Activated CD4-positive, alpha-beta T cell treated with anti-CD3 and anti-CD28 coated beads, Interleukin-2, amount 10 ng/mL, durations not matched to agents 7 days and 5 days (primary cell): ENCODE measurements around the gene PLXDC2. TPM values are rescaled to one million over a fixed set of nuclear protein-coding genes. Genes with fewer than 3 reads are reported as not detected.
"Not testable (repeated sequence)": the region's sequence is repeated elsewhere in the genome, so short reads cannot be mapped to it uniquely, and the experiment has no call there.

Experiments used
- CTCF ChIA-PET: fragments of 350-600 bp; sonication (Branson Sonifier 250); formaldehyde crosslinking; loops from one replicate; lab custom pipeline; 2021; ENCODE audit warnings: antibody characterized with exemption; lab: Charles Lee
- POLR2A ChIA-PET: fragments of 350-600 bp; sonication (Branson Sonifier 250); formaldehyde crosslinking; loops from one replicate; lab custom pipeline; 2021; ENCODE audit warnings: antibody characterized with exemption; lab: Charles Lee
- DNase-seq: peaks from one replicate; pipeline ENCODE4 v3.0.0-alpha.2; 2020
- H3K27ac Mint-ChIP-seq: one replicate; pipeline ENCODE4 v1.8.0; 2021; ENCODE audit warnings: mild to moderate bottlenecking, moderate library complexity, mixed read lengths
- H3K27me3 Mint-ChIP-seq: one replicate; pipeline ENCODE4 v1.8.0; 2021; ENCODE audit warnings: mixed read lengths
- H3K36me3 Mint-ChIP-seq: one replicate; pipeline ENCODE4 v1.8.0; 2021; ENCODE audit warnings: low read depth, mixed read lengths
- H3K4me1 Mint-ChIP-seq: one replicate; pipeline ENCODE4 v1.8.0; 2021; ENCODE audit warnings: mixed read lengths
- H3K4me3 Mint-ChIP-seq: one replicate; pipeline ENCODE4 v1.8.0; 2021; ENCODE audit warnings: mild to moderate bottlenecking, moderate library complexity, mixed read lengths
- H3K9me3 Mint-ChIP-seq: one replicate; pipeline ENCODE4 v1.8.0; 2021; ENCODE audit warnings: mixed read lengths
- total RNA-seq, 2 experiments: library from RNA; stranded (reverse); gene quantifications; one replicate each; pipeline ENCODE4 v1.2.3, GENCODE V29; 2021

The PLXDC2 gene
- total RNA-seq, 2 experiments from 2014 or later = not detected

GRCh38 chr10:20045100-20045499 is 228.9 kb downstream of the PLXDC2 start:
- H3K9me3 Mint-ChIP-seq, DNase-seq, H3K4me1 Mint-ChIP-seq, H3K4me3 Mint-ChIP-seq, H3K27me3 Mint-ChIP-seq, POLR2A ChIA-PET, H3K36me3 Mint-ChIP-seq, H3K27ac Mint-ChIP-seq: not testable (repeated sequence)
- CTCF ChIA-PET = interaction anchor here (0.6 kb wide), 1 partner anchor 44 kb away, joined by 4 read pairs; no protein-coding TSS in a partner anchor

DNA sequence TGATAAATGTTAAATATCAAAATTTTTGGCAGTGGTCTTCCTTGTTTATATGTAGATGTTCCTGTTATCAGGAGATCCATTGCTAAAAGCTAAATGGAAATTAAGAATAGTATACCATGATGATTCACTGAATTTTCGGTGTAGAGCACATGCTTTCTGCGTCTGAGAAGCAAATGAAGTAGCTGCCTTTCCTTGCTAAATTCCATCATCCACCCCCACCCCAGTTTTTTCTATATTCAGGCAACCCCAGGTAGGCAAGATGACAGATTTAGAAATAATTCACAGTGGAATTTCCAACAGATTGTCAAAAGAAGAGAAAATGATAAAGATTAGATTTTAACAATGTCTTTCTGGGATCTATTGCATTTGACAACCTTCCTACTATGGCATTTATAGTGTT is 231.9 kb downstream of the PLXDC2 start:
- Mint-ChIP-seq H3K36me3 (no peaks in the 10 kb centered on the region), H3K4me1 (no peaks in the 10 kb centered on the region), H3K27me3 (no peaks in the 10 kb centered on the region), H3K4me3 (no peak overlapping the region), H3K9me3 (peaks cover 2% of the 10 kb centered on the region), H3K27ac (no peak overlapping the region)
- ChIA-PET CTCF (no interaction called here), POLR2A (no interaction called here)
- no peak for DNase-seq

DNA sequence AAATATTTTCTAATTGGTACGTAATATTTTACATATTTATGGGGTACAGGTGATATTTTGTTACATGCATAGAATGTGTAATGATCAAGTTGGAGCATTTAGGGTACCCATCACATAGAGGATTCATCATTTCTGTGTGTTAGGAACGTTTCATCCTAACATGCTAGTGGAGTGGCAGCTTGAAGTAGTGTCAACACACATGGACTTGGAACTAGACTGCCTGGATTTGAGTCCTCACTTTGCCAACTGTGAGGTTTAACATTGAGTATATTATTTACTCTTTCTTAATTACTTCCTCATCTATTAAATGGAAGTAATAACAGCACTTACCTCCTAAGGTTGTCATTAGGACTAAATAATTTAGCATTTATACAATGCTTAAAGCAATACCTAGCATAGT is 241.9 kb downstream of the PLXDC2 start:
- no peaks in the 10 kb centered on the region for H3K27me3 Mint-ChIP-seq
- ChIA-PET CTCF (no interaction called here), POLR2A (no interaction called here)
- H3K4me3 Mint-ChIP-seq = no peak overlapping the region
- no peaks in the 10 kb centered on the region for H3K4me1 Mint-ChIP-seq
- peaks cover 1% of the 10 kb centered on the region for H3K9me3 Mint-ChIP-seq
- no peak overlapping the region for H3K27ac Mint-ChIP-seq
- DNase-seq = no peak
- H3K36me3 Mint-ChIP-seq = no peaks in the 10 kb centered on the region

GRCh38 chr10:20059084-20059835 is 243.0 kb downstream of the PLXDC2 start:
- Mint-ChIP-seq H3K27me3 (no peaks in the 10 kb centered on the region), H3K27ac (no peak overlapping the region), H3K36me3 (no peaks in the 10 kb centered on the region), H3K4me3 (no peak overlapping the region), H3K9me3 (peaks cover 1% of the 10 kb centered on the region), H3K4me1 (no peaks in the 10 kb centered on the region)
- POLR2A ChIA-PET = no interaction called here
- CTCF ChIA-PET = no interaction called here
- DNase-seq = no peak

GRCh38 chr10:20065814-20066213 is 249.6 kb downstream of the PLXDC2 start:
- CTCF ChIA-PET = no interaction called here
- Mint-ChIP-seq H3K4me1 (no peaks in the 10 kb centered on the region), H3K27me3 (no peaks in the 10 kb centered on the region), H3K9me3 (peaks cover 2% of the 10 kb centered on the region), H3K27ac (no peak overlapping the region), H3K4me3 (no peak overlapping the region), H3K36me3 (no peaks in the 10 kb centered on the region)
- POLR2A ChIA-PET = no interaction called here
- DNase-seq = no peak

DNA sequence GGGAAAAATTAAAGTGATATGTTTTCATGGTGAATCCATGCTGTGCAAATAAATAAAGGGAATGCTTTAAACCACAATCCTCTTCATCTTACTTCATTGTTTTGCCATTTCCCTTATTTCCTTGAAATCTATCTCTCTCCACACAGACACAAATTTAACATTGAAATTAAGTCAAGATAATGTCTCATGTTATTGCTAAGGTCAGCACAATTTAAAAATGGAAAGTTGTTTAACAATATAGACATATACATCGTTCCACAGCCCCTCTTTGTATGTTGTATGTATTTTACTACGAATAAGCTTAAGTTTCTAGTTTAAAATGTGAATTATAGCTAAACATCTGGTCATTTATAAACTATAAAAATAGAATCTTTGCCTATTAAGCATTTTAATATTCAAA is 256.9 kb downstream of the PLXDC2 start:
- H3K9me3 Mint-ChIP-seq = peaks cover 13% of the 10 kb centered on the region
- H3K4me3 Mint-ChIP-seq = no peak overlapping the region
- ChIA-PET CTCF (no interaction called here), POLR2A (no interaction called here)
- no peak overlapping the region for H3K27ac Mint-ChIP-seq
- no peaks in the 10 kb centered on the region for H3K36me3 Mint-ChIP-seq
- no peaks in the 10 kb centered on the region for H3K4me1 Mint-ChIP-seq
- DNase-seq = no peak
- no peaks in the 10 kb centered on the region for H3K27me3 Mint-ChIP-seq

DNA sequence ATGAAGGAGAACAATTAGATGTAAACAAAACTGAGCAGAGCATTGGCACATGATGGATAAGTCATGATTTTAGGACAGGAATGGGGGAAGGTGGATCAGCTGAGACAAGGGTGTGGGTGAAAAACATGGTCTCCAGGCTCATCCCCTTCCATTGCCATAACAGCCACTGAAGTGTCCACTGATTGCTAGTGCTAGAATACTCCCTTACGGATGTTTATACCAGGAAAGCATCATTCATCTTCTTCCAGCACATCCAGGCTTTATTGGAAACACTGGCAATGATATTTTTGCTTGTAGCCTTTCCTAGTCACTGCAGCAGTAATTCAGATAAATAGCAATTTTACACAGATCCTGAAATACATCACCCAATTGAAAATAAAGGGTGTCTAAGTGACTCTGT is 259.5 kb downstream of the PLXDC2 start:
- Mint-ChIP-seq H3K4me3 (no peak overlapping the region), H3K9me3 (peaks cover 18% of the 10 kb centered on the region), H3K27ac (no peak overlapping the region), H3K36me3 (no peaks in the 10 kb centered on the region), H3K4me1 (no peaks in the 10 kb centered on the region), H3K27me3 (no peaks in the 10 kb centered on the region)
- DNase-seq = no peak
- ChIA-PET POLR2A (no interaction called here), CTCF (no interaction called here)

- H3K27me3 Mint-ChIP-seq = no peaks in the 10 kb centered on the region
- CTCF ChIA-PET = no interaction called here
- H3K4me1 Mint-ChIP-seq = no peaks in the 10 kb centered on the region
- no peak overlapping the region for H3K4me3 Mint-ChIP-seq
- H3K36me3 Mint-ChIP-seq = no peaks in the 10 kb centered on the region
- no peak for DNase-seq
- POLR2A ChIA-PET = no interaction called here
- peaks cover under 1% of the 10 kb centered on the region for H3K9me3 Mint-ChIP-seq
- no peak overlapping the region for H3K27ac Mint-ChIP-seq
Measured at GRCh38 chr10:20084451-20084850, 268.2 kb downstream of the PLXDC2 start.

DNA sequence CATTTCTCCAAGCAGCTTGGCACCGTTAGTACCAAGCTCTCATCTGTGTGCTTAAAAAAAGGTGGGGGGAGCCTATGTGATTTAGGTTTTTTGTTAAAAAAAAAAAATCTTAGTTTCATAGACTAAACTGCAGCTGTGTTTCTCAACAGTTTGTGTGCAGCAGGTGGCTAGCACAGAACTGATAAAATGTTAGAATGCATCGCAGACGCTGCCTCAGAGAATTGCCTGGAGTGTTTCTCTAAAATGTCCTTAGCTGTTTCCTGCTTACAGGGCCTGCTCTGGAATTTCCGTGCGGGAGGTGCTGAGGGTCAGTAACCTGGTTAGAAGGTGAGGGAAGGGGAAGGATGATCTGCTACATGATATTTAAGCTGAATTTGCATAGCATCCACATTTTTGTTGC is 268.9 kb downstream of the PLXDC2 start:
- no peaks in the 10 kb centered on the region for H3K4me1 Mint-ChIP-seq
- H3K36me3 Mint-ChIP-seq = no peaks in the 10 kb centered on the region
- POLR2A ChIA-PET = no interaction called here
- H3K27ac Mint-ChIP-seq = no peak overlapping the region
- CTCF ChIA-PET = no interaction called here
- H3K9me3 Mint-ChIP-seq = no peaks in the 10 kb centered on the region
- no peaks in the 10 kb centered on the region for H3K27me3 Mint-ChIP-seq
- H3K4me3 Mint-ChIP-seq = no peak overlapping the region
- no peak for DNase-seq

DNA sequence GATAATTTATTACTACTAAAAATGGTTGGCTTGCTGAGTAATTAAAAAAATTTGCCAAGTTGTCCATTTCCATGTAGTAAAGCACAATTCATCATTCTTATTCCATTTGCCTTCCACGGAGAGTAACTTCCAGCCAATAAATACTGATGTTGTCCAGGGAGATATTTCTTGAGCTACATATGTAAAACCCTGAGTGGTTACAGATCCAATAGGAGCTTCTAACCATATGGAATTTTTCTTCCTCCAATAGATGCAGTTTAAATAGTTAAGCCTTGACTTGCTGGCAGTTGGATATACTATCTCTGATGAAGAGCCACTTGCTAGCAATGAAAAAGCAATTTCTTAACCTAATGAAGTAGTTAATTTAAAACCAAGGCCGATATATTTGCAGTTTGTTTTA is 271.1 kb downstream of the PLXDC2 start:
- CTCF ChIA-PET = no interaction called here
- no peaks in the 10 kb centered on the region for H3K27me3 Mint-ChIP-seq
- POLR2A ChIA-PET = no interaction called here
- H3K9me3 Mint-ChIP-seq = no peaks in the 10 kb centered on the region
- no peak overlapping the region for H3K27ac Mint-ChIP-seq
- H3K4me1 Mint-ChIP-seq = no peaks in the 10 kb centered on the region
- no peaks in the 10 kb centered on the region for H3K36me3 Mint-ChIP-seq
- no peak overlapping the region for H3K4me3 Mint-ChIP-seq
- no peak for DNase-seq

GRCh38 chr10:20088061-20088701 is 271.9 kb downstream of the PLXDC2 start:
- POLR2A ChIA-PET = no interaction called here
- CTCF ChIA-PET = no interaction called here

DNA sequence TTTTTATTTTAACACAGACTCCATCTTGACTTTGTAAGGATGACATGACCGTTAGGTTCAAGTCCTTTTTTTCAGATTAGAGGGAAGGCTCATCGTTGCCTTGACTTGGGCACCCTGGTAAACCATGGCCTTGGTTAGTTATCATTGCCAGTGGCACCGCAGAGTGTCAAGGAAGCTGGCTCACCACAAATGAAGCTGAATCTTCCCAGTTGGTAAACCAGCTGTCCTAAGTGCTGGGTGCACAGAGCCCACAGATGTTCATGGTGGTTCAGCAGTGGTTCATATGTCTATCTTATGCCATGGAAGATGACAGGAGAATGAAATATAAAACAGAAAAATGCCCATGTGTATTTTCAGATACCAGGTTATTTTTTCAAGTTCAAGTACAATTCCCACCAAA is 273.6 kb downstream of the PLXDC2 start:
- Mint-ChIP-seq H3K27ac (no peak overlapping the region), H3K4me3 (no peak overlapping the region), H3K36me3 (no peaks in the 10 kb centered on the region), H3K27me3 (no peaks in the 10 kb centered on the region), H3K4me1 (no peaks in the 10 kb centered on the region), H3K9me3 (no peaks in the 10 kb centered on the region)
- CTCF ChIA-PET = no interaction called here
- POLR2A ChIA-PET = no interaction called here
- no peak for DNase-seq

More at GRCh38 chr10:20088061-20088701, 271.9 kb downstream of the PLXDC2 start:
- no peaks in the 10 kb centered on the region for H3K27me3 Mint-ChIP-seq
- H3K27ac Mint-ChIP-seq = no peak overlapping the region
- no peaks in the 10 kb centered on the region for H3K9me3 Mint-ChIP-seq
- H3K4me1 Mint-ChIP-seq = no peaks in the 10 kb centered on the region
- no peaks in the 10 kb centered on the region for H3K36me3 Mint-ChIP-seq
- H3K4me3 Mint-ChIP-seq = no peak overlapping the region
- DNase-seq = no peak

GRCh38 chr10:20090831-20091230 is 274.6 kb downstream of the PLXDC2 start:
- ChIA-PET CTCF (no interaction called here), POLR2A (no interaction called here)
- DNase-seq = no peak
- no peaks in the 10 kb centered on the region for H3K36me3 Mint-ChIP-seq
- H3K4me1 Mint-ChIP-seq = no peaks in the 10 kb centered on the region
- no peak overlapping the region for H3K4me3 Mint-ChIP-seq
- no peaks in the 10 kb centered on the region for H3K27me3 Mint-ChIP-seq
- H3K9me3 Mint-ChIP-seq = no peaks in the 10 kb centered on the region
- no peak overlapping the region for H3K27ac Mint-ChIP-seq

DNA sequence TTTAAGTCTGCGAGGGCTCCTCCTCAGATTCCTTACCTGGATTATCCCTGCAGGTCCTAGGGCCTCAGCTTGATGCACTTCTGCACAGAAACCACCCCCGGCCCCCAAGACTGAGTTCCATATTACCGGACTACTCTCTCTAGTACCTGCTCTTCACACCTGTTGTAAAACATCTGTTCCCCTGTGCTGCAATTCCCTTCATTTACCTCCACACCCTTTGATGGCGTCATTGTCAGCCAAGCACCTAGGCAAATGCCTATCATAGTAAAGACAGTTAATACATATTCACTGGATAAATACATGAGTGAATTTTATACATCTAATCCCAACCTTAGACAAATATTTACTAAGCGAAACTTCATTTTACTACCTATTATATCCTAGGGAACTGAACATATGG is 275.5 kb downstream of the PLXDC2 start:
- no peak overlapping the region for H3K4me3 Mint-ChIP-seq

More for the DNA sequence above, 275.5 kb downstream of the PLXDC2 start:
- DNase-seq = no peak
- Mint-ChIP-seq H3K27ac (no peak overlapping the region), H3K36me3 (no peaks in the 10 kb centered on the region), H3K27me3 (no peaks in the 10 kb centered on the region), H3K4me1 (no peaks in the 10 kb centered on the region), H3K9me3 (no peaks in the 10 kb centered on the region)
- ChIA-PET POLR2A (no interaction called here), CTCF (no interaction called here)
